GM06990 (cell line): Measurements from ENCODE around the gene TAS1R3.

Experiments used
- DNase-seq: peaks from one replicate; pipeline ENCODE4 v3.0.0-alpha.2; 2011; ENCODE audit not compliant: insufficient read length; ENCODE audit errors: extremely low read depth
- H3K27me3 ChIP-seq: replicated peaks from 2 replicates; pipeline ENCODE4 v1.6.0; 2011; ENCODE audit warnings: low read length; ENCODE audit not compliant: control insufficient read depth, insufficient read depth
- H3K36me3 ChIP-seq: 2 replicates; pipeline ENCODE4 v1.5.1; 2011; ENCODE audit warnings: low read length; ENCODE audit not compliant: control insufficient read depth, insufficient read depth
- H3K4me3 ChIP-seq: replicated peaks from 2 replicates; pipeline ENCODE4 v1.5.1; 2011; ENCODE audit warnings: low read depth, mild to moderate bottlenecking, control low read depth, low read length
- CTCF ChIP-seq: IDR thresholded peaks from 2 replicates; pipeline ENCODE4 v1.5.1; 2011; ENCODE audit warnings: low read length, control low read depth, mild to moderate bottlenecking, inconsistent platforms; ENCODE audit not compliant: insufficient read depth, poor library complexity, severe bottlenecking

Gene TAS1R3

GRCh38 chr1:1311107-1312104, 19.7 kb upstream of the TAS1R3 start:
- TF ChIP-seq CTCF, result no peak
- peaks cover 28% of the 10 kb centered on the region for H3K36me3 ChIP-seq
- H3K4me3 ChIP-seq, result no peak overlapping the region
- H3K27me3 ChIP-seq, result no peaks in the 10 kb centered on the region
- no peak for DNase-seq

- H3K36me3 ChIP-seq, result peaks cover 28% of the 10 kb centered on the region
- TF ChIP-seq CTCF, result no peak
- H3K4me3 ChIP-seq, result no peak overlapping the region
- no peak for DNase-seq
- H3K27me3 ChIP-seq, result no peaks in the 10 kb centered on the region
Measured at GRCh38 chr1:1312450-1313314, 18.4 kb upstream of the TAS1R3 start.

DNA sequence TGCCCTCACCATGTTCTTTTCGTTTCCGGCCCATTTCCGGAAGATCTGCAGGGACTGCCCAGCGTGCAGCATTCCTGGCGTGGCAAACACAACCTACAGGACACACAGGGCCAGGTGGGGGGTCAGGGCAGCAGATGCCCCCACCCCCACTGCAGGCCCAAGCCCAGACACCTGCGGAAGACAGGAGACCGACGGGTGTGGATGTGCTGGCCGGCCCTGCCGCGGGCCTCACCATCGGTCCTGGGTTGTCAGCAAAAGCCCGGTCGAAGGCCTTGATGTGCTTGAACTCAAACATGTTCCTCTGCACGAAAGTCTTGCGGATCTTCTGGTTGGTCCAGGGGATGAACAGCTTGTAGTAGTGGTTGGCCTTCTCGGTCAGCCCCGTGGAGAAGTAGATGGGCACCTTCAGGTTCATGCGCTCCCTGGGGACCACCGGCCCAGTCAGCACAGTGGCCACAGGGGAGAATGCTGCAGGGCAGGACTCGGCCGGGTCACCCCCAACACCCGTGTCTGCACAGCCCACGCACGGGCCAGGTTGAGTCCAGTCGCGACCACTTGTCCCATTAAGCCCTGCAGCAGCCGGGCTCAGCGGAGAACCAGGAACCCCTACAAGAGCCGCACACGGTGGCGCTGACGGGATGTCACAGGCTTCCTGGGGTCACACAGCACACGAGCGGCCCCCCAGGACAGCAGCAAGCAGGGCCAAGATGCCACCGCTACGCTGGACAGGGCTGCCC, 17.4 kb upstream of the TAS1R3 start:
- no peak for DNase-seq
- Histone ChIP-seq H3K36me3 (peaks cover 28% of the 10 kb centered on the region), H3K27me3 (no peaks in the 10 kb centered on the region), H3K4me3 (no peak overlapping the region)
- no peak for TF ChIP-seq CTCF

GRCh38 chr1:1314237-1314586, 16.9 kb upstream of the TAS1R3 start:
- Histone ChIP-seq H3K36me3 (peaks cover 31% of the 10 kb centered on the region), H3K4me3 (no peak overlapping the region), H3K27me3 (no peaks in the 10 kb centered on the region)
- DNase-seq, result no peak
- TF ChIP-seq CTCF, result no peak

DNA sequence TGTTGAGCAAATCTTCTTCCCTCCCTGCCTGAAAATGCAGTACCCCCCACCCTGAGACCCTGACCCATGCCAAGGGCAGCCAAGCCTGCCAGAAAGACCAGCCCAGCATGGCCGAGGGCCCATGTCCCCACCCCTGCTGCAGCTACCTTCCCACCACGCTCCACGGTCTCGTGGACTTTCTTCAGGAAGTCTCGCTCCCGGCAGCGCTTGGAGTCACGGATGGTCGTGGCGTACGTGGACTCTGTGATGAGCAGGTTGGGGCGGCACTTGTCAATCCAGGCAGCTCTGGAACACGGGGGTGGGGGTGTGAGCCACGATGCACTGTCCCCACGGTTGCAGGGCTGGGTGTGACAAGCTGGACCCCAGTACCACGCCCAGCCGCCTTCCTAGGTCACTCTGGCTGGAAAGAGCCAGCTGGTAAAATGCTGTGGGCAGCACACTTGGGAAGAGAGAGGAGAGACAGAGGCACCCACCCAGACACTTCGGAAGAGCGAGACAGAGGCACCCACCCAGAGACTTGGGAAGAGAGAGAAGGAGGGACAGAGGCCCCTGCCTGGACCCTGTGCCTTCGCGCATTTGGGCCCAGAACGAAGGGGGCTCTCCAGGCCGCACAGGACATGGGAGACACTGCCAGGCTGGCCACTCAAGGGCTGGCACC, 16.3 kb upstream of the TAS1R3 start:
- no peak overlapping the region for H3K4me3 ChIP-seq
- peaks cover 34% of the 10 kb centered on the region for H3K36me3 ChIP-seq
- no peaks in the 10 kb centered on the region for H3K27me3 ChIP-seq
- no peak for DNase-seq
- TF ChIP-seq CTCF, result no peak
